GM18870 (cell line): ENCODE results near the gene RFNG.

Source experiments
- ATAC-seq: cut with Tn5 transposase; IDR thresholded peaks from one replicate; pipeline ENCODE4 v1.9.1; 2021; ENCODE audit warnings: moderate library complexity; ENCODE audit not compliant: unreplicated experiment

The RFNG gene

DNA sequence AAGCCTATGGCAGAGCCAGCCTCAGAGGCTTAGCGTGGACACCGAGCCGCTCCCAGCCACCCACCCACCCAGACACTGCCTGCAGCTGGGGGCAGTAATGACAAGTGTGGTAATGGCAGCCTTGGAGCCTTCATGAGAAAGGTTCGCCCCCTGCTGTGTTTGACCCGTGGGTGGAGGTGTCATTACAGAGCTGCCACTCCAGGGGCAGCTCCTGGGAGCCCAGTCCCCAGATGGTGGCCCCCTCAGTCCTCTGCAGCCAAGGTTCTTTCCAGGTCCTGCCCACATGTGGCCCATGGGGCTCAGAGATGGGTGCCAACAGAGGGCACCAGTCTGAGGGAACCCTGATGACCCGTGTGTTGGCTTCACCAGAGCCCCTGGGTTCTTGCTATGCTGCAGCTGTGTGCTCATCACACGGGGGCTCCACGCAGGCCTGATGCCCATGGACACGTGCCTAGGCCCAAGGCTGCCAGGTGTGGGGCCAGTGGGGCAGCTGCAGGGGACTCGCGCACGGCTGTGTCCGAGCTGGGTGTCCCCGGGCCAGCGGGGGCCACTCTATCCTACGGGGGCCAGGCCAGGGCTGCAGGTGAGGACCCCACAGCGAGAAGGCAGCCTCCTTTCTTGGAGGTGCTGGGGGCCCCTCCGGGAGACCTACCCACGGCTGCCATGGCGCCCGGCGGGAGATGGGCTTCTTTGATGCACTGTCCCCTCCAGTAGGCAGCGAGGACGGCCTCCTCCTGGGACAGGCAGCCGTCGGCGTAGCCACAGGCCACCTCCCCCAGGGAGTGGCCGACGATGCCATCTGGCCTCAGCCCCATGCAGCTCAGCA is 38.3 kb upstream of the RFNG start:
- ATAC-seq: no peak

DNA sequence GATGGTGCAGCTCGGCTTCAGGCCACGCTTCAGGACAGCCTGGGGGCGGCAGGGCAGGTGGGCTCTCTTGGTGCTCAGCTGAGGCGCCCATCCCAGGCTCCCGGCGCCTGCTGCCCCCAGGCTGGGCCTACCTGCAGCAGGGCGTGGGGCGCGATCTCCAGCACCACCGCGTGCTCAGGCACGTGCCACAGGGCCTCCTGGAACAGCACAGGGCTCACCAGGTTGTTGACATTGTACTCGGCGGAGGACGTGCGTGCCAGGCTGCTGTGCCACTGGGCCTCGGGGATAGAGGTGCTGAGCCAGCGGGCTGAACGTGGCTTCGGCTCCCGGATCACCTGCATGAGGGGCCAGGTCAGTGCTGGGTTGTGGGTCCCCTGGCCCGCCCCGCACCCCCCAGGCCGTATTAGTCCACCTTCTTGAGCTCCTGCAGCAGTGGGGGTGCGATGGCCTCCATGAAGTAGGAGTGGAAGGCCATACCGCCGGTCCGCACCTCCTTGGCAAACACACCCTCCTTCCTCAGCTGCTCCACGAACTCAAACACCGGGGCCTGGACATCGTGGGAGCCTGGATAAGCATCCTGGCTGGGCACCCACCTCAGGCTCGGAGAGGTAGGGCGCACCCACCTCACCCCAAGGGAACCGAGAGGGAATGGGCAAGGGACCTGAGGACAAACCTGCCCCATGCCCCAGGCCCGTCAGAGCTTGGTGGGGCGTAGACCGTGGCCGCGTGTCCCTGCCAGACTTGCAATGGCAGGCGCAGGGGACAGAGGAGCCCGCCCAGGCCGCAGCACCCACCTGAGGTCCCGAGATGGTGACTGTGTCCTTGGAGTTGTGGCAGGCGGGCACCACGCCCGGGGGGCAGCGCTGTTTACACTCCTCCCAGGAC is 37.5 kb upstream of the RFNG start:
- ATAC-seq: no peak

DNA sequence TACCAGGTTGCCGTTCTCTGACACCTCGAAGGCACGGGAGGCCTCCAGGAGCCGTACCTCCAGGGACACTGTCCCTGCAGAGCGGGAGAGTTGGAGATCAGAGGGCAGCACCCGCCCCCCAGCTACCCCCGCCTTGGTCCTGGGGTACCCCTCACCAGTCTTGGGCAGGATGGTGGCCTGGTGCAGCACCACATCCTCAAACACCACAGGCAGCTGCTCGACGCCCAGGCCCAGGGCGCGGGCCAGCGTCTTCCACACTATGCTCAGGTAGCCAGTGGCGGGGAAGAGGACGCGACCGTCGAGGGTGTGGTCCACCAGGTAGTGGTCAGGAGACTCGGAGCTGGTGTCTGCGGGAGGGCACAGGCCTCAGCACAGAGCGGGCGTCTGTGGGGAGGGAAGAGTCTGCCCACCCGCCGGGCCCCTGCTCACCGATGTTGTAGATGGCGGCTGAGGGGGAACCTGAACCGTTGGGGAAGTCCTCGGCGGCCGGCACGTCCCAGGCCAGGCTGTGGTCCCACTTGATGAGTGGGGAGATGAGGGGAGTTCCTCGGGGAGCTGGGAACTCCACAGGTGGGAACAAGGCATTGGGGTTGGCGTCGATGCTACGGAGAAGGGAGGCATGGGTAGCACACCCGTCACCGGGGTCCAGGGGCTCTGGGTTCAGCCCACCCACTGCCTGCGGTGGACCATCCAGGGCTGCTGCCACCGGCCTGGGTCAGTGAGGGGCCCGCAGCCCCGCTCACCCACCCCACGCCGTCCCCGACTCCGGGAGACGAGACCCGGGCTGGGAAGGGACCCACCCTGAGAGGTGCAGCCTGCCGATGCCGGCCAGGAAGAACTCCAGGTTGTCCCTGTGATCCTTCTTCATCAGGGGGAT is 36.6 kb upstream of the RFNG start:
- no peak for ATAC-seq

DNA sequence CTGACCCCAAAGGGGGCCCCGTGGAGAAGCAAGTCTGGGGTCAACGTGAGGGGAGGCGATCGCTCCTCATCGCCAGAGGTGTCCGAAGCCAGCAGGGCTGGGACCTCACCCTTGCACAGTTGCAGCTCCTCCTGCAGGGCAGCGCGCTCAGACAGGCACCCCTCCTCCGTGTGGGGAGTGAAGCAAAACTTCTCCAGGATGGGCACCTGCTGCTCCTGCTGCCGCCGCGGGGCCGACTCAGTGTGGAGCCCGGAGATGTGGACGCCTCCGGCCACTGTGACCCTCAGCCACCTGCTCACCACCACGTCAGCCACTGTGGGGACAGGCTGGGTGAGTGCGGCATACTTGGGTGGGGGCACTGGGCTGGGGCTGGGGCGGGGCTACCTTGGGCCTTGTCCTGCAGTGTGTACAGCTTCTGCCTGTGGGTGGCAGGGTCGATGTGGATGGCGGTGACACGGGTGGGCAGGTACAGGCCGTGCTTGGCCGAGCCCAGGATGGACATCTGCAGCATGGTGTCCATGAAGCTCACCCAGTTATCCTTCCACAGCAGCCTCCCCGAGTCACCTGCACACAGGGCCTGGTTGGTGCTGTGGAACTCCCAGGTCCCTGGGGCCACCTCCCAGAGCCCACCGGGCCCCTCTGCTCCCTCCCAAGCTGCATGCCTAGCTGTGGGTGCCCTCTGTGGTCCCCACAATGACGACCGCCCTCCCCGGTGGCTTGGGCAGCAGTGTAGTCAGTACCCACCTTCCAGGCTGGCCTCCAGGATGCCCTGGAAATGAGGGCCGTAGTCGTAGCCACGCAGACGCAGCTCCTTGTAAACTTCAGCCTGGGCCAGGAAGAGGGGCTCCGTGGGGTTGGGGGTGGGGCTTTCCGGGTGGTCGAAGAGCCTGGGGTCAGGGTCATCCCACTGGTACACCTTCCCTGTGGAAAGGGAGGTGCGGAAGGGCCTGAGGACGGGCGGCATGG is 35.6 kb upstream of the RFNG start:
- no peak for ATAC-seq

DNA sequence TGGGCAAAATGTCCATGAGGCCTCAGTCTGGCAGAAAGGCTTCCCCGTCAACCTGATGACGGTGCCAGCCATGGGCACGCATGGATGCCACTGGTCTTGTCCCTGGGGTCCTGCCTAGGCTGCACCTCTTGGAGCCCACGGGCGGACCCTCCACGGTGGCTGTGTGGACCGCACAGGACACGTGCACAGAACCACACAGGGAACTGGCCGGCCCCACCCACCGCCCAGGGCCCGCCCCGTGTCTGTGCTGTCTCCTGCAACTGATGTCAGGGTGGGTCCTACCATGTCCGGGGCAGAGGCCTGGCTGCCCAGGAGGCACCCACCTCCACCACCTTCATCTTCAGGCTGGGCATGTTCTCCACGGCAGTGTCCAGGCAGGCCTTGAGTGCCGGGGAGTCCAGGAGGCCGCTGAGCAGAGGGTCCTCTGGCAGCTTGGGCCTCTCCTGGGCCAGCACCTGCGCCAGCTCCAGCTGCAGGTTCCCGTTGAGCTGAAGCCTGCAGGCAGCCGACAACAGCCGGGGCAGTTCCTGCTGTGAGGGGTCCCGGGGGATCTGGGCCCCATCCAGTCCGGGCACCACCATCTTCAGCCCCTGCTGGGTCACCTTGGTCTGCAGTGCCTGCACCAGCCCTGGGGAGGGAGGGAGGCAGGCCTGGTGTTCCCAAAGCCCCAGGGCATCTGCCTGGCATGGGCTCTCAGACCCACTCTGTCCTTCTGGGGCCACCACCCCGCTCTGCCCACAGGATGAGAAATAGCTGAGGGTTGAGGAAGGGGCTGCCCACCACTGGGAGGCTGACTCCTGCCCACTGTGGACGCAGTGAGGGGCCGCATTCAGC is 34.5 kb upstream of the RFNG start:
- ATAC-seq: no peak

DNA sequence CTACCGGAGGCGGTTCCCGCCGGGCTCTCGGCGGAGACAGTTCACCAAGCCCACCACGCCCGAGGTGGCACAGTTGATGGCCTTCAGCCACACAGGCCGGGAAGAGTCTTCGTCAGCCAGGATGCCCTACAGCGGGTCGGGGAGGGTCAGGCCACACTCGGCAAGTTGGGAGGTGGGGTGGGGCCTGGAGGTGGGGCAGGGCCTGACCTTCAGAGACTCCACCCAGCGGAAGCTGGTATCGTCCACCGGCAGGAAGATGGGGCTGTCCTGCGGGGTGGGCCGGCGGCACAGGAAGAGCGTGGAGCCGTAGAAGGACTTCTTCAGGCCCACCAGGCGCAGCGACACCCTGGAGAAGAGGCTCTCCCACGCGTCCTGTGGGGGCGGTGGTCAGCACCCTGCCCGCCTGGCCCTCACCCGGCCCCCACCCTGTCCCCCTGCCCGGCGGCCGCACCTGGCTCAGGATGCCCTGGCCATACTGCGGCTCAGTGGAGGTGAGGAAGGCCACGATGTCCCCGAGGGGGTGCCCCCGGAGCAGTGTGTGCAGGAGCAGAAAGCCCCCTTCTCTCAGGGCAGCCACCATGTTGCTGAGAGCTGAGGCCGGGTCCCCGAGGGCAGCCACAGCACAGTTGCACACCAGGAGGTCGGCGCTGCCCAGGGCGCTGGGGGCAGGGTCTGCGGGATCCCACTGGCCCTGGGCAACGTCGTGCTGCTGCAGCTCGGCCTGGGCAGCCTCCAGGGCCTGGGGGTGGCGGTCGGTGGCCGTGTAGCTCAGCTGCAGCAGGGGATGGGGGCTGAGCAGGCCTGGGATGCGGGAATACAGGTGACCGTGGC is 33.6 kb upstream of the RFNG start:
- no peak for ATAC-seq

DNA sequence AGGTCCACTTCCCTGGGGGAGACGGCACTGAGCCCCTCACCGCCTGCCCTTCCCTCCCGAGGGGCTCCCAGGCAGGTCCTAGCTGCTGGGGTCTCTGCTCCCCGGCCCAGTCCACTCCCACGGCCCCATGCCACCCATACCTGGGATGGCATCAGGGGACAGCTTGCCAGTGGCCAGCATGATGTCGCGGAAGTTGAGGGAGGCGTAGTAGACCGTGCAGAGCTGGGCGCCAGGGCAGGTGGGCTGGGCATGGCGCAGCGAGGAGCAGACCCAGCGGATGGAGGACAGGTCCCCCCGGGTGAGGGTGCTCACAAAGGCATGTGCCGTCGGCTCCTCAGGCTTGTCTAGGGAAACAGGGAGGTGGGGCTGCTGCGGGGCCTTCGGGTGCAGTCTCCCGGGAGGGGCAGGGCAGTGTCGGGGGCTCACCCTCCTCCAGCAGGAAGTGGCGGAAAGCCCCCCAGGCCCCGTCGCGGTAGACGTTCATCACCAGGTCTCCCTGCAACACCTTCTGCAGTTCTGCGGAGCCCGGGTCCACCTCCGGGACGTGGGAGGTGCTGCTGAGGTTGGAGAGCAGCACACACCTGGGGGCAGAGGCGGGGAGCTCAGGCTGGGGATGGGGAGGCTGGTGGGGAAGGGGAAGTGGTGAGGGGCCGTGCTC is 32.9 kb upstream of the RFNG start:
- ATAC-seq: no peak

DNA sequence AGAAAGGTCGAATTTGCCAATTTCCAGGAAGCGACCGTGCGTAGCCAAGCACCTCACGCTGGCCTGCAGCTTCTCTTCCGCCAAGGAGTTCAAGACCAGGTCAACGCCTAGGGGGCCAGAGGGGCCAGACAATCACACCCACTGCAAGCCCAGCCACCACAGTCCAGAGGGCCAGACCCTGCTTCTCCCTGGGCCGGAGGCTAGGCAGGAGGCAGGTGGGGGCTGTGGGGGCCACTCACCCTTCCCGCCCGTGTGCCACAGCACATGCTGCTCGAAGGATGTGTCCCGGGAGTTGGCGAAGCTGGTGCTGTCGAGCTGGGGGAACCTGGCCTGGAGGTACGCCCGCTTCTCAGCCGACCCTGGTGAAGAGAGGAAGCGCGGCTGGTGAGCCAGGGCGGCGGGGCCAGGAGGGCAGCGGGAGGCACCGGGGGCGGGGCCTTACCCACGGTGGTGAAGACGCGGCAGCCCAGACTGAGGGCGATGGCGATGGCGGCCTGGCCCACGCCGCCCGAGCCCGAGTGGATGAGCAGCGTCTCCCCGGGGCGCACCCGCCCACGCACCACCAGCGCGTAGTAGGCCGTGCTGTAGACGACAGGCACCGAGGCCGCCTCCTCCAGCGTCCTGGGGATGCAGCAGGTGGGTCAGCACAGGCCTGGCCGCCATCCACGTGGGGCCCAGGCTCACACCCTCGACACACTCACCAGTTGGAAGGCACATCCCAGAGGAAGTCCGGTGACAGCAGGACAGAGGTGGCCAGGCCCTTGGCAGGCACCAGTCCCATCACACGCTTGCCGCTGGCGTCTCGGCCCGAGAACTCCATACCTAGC is 32.1 kb upstream of the RFNG start:
- ATAC-seq: no peak

DNA sequence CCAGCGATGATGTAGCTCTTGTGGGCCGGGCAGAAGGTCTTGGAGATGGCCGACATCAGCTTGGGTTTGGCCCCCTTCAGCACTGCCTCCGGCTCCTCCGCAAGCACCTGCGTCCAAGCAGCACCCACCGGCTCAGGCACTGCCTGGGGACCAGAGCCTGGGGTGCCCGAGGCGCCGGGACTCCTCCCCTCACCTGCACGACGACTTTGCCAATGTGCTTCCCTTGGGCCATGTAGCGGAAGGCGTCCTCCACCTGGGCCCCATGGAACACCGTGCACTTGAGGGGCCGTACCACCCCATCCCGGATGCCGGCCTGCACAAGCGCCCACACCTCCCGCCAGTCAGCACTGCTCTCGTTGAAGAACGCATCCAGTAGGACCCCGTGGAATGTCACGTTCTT is 31.4 kb upstream of the RFNG start:
- no peak for ATAC-seq

DNA sequence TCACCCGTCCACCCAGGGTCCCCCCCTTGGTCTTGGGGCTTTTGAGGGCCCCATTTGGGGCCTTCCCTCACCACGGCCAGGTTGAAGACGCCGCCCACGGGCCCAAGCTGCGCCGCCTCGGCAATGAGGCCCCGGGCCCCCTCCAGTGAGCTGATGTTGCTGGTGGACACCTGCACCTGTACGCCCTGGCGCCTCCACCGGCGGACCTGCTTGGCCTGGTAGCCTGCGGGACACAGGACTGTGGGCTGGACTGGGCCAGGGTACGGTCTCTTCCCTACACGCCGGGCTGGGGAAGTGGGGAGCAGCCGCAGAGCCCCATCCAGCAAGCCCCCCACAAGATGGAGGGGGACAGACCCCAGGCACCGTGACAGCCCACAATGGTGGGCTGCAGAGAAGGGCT is 30.8 kb upstream of the RFNG start:
- no peak for ATAC-seq

DNA sequence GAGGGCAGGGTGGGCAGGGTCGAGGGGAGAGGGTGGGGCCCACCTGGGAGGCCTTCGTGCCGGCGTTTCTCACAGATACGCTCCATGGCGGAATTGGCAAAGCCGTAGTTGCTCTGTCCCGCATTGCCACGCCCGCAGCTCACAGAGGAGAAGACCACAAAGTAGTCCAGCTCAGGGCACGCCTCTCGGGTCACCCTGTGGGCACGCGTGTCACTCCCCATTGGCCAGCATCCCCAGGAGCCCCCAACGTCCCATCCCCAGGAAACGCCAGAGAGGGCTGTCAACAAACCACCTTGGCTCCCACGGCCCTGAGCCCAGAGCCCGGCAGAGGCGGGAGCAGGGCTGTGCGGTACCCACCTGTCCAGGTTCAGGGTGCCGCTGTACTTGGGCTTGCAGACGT is 30.4 kb upstream of the RFNG start:
- no peak for ATAC-seq

DNA sequence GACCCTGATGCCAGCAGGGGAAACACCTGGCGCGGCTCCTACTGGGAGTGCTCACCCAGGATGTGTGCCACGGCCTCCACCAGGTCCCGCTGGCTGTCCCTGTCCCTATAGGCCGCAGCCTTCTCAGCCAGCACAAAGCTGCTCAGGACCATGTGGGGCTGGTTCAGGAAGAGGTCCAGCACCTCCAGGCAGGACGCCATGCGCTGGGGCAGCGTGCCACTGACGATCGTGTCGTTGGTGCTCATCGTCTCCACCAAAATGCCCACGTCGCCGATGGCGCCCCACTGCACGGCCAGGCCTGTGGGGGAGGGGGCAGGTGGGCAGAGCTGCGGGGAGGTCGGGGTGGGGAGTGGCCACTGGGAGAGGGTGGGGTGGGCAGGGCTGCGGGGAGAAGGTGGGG is 29.9 kb upstream of the RFNG start:
- ATAC-seq: no peak

DNA sequence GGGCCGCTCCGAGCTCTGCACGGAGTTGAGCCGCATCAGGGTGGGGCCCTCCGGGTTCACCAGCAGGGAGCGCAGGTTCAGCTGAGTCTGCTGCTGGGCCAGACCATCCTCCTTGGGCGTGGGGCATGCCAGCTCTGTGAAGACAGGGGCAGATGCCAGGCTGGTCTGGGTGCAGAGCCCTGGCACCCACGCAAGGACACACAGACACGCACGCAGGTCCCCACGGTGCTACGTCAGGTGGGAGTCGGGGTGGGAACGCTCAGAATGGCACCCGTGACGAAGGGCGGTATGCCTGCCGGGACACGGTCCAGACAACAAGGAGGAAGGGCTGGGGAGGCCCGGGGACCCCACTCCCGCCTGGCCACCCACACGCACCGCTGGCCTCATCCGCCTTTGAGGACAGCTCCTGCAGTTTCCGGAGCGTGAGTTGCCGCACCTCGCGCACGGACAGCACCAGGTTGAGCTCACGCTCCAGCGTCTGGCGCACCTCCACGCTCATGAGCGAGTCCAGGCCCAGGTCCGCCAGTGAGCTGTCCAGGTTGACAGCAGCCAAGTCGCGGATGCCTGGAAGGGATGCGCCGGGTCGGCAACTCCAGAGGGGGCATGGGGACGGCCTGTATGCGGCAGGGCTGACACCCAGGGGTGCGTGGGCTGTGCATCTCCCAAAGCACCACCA is 29.3 kb upstream of the RFNG start:
- ATAC-seq: no peak

DNA sequence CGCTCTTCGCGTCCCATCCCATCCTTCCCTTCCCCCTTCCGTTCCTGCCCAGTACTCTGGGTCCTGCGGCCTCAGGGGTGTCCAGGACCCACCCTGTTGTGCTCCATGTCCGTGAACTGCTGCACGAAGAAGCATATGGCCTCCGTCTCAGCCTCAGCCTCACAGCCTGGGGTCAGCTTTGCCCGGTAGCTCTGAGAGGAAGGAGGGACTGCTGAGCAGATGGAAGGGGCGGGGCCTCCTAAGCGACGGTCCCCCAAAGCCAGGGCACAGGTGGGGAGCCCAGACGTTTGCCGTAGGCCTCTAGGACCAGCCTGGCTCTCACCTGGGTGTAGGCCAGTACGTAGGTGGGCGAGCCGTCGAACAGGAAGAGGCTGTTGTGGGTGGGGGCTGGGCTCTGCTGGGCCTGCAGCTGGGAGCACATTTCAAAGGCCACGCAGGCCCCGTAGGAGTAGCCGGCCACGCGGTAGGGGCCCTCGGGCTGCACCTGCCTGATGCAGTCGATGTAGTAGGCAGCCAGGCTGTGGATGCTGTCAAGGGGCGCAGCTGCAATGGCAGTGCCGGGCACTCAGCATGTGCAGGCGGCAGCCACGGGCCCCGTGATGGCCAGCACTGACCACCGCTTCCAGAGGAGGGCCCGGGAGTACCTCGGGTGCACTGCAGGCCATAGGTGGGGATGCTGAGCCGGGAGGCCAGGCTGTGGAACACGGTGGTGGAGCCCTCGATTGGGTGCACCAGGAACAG is 28.6 kb upstream of the RFNG start:
- ATAC-seq: no peak

DNA sequence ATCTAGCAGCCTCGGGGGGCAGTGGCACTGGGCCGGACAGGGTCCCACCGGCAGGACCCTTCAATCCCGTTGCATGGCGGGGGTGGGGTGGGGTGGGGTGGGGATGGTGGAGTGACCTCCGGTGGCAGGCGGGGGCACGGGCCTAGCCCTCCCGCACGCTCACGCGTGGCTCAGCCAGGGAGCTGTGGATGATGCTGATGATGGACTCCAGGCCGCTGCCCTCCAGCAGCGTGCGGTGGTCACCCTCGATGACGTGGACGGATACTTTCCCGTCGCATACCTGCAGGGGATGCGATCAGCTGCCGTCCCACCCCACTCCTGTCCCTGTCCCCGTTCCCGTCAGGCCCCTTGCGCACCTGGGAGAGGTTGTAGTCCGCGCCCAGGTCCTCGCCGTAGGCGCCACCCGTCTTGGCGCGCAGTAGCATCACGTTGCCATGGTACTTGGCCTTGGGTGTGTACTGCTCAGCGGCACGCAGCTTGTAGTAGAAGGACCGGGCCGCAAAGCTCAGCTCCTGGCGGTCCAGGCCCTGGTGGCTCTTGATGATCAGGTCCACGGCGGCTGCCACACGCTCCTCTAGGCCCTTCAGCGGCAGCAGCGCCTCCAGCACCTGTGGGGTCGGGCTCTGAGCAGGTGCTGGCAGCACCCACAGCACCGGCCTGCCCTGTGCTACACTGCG is 27.5 kb upstream of the RFNG start:
- ATAC-seq: no peak
